Brain microvascular endothelial cell (primary cell): ENCODE measurements around the gene TNS3.

ENCODE experiments used
- DNase-seq: peaks from one replicate; pipeline ENCODE4 v3.0.0-alpha.2; 2020
- H3K27ac ChIP-seq: fragments of 250-450 bp; sonication (Bioruptor Pico); 2 replicates; pipeline ENCODE4 v1.5.1; 2020; ENCODE audit warnings: mild to moderate bottlenecking, moderate library complexity
- H3K27me3 ChIP-seq: fragments of 250-450 bp; sonication (Bioruptor Pico); replicated peaks from 2 replicates; pipeline ENCODE4 v1.5.1; 2020; ENCODE audit warnings: mild to moderate bottlenecking
- H3K36me3 ChIP-seq: fragments of 250-450 bp; sonication (Bioruptor Pico); replicated peaks from 2 replicates; pipeline ENCODE4 v1.5.1; 2020; ENCODE audit warnings: mild to moderate bottlenecking
- H3K4me3 ChIP-seq: 2 replicates; pipeline ENCODE4 v1.5.1; 2011; ENCODE audit warnings: low read depth, mild to moderate bottlenecking, control low read depth, low read length, moderate library complexity
- CTCF ChIP-seq: IDR thresholded peaks from 2 replicates; pipeline ENCODE4 v1.5.1; 2011; ENCODE audit warnings: low read depth, mild to moderate bottlenecking, moderate library complexity, low read length, control low read depth, inconsistent platforms; ENCODE audit errors: missing control alignments
- in situ Hi-C: cut with HindIII; loops from 2 replicates; pipeline ENCODE4 v1.10.0; 2017; ENCODE audit warnings: low sequenced_read_pairs, low pct_ligation_motif_present

Gene TNS3

DNA sequence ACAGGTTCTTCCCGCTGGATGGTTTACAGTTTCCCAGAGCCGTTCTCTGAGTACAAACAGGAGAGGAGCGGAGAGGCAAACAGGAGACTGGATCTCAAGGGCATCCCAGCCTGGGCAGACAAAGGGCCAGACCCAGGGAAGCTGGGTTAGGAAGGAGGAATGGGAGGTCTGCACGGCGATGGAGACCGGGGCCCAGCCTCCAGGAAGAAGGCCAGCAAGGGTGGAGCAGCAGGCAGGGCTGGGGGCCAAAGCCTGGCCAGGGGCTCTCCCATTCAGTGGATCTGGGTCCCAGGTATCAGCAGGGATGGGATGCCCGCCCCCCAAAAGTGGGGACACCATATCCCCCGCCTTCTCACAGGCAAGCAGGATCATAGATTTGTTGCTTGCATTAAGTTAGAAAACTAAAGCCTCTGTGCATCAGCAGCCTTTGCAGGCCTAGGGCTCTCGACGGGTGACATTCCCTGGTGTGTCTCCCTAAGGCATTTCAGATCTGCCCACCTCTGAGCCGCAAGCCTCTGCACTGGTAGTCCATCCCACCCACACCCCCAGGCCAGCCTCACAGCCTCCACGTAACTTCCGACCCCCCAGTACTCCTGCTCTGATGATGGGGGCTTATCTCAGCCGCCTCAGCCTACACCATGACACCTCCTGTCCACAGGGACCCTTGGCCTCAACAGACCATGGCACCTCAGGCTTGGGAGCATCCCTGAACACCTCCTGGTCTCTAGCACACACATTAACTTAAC lies 59.9 kb downstream of the TNS3 start:
- TF ChIP-seq CTCF = no peak
- no peaks in the 10 kb centered on the region for H3K27me3 ChIP-seq
- peaks cover 21% of the 10 kb centered on the region for H3K36me3 ChIP-seq
- in situ Hi-C loops = no loop called here
- H3K27ac ChIP-seq = no peak overlapping the region
- no peak for DNase-seq
- H3K4me3 ChIP-seq = no peak overlapping the region

- TF ChIP-seq CTCF = no peak
- Histone ChIP-seq H3K27ac (peak overlapping the region; percentile 76), H3K27me3 (no peaks in the 10 kb centered on the region), H3K36me3 (peaks cover 16% of the 10 kb centered on the region), H3K4me3 (no peak overlapping the region)
- DNase-seq = no peak
- in situ Hi-C loops = no loop called here
These were observed 60.7 kb downstream of the TNS3 start for GRCh38 chr7:47521011-47521795.

DNA sequence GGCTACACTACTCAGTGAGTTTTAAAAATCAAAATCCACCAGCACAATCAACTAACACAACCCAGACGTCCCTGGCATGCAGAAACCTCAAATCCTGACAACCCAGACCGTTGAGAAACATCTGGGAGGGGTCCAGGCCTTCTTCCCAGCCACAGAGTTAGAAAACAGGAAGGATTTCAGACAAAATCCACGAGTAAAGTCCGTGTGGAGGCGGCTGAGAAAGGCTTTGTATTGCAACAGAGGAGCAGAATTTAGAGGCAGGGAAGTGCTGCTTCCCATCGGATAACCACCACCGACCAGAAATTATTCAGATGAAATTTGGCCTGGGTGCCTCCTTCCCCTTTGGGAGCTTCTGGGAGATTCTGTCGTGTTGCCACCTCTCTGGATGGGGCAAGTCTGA lies 61.5 kb downstream of the TNS3 start:
- no peak overlapping the region for H3K4me3 ChIP-seq
- in situ Hi-C loops = no loop called here

DNA sequence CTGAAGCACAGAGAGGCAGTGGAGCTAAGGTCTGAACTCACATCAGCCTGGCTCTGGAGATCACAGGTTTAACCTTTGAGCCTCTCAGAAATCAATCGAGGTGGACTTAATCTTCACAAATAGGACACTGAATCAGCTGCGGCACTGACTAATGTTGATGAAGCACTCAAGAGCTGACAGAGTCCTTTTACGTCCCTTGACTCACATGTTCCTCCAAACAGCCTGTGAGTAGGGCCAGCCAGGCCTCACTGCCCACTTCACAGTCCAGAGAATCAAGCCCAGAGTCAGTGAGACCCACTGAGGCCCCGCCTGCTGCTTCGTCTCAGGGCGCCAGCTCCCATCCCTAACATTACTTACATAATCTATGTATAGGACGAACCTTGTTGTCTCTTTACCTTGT lies 63.1 kb downstream of the TNS3 start:
- no peak overlapping the region for H3K4me3 ChIP-seq
- TF ChIP-seq CTCF = no peak
- peaks cover 5% of the 10 kb centered on the region for H3K36me3 ChIP-seq
- no peak overlapping the region for H3K27ac ChIP-seq
- peak; percentile 58 for DNase-seq
- in situ Hi-C loops = no loop called here
- no peaks in the 10 kb centered on the region for H3K27me3 ChIP-seq

More for the DNA sequence above, 61.5 kb downstream of the TNS3 start:
- peak overlapping the region; percentile 76 for H3K27ac ChIP-seq
- H3K27me3 ChIP-seq = no peaks in the 10 kb centered on the region
- DNase-seq = peak; percentile 80
- no peak for TF ChIP-seq CTCF
- H3K36me3 ChIP-seq = peaks cover 9% of the 10 kb centered on the region

- TF ChIP-seq CTCF = no peak
- no peak for DNase-seq
- Histone ChIP-seq H3K27ac (no peak overlapping the region), H3K27me3 (no peaks in the 10 kb centered on the region), H3K4me3 (no peak overlapping the region), H3K36me3 (peaks cover under 1% of the 10 kb centered on the region)
- in situ Hi-C loops = no loop called here
These were observed 64.0 kb downstream of the TNS3 start for GRCh38 chr7:47517821-47518480.
